HL-60 (cell line): Measurements from ENCODE around the gene DGKH.
"Not testable (repeated sequence)": the region's sequence is repeated elsewhere in the genome, so short reads cannot be mapped to it uniquely, and the experiment has no call there.

Experiments
- DNase-seq, 2 experiments: peaks; one replicate each; pipeline ENCODE4 v3.0.0-alpha.2; 2010 to 2020; ENCODE audit warnings: low read depth in 1 of 2, low spot score in 1 of 2
- H3K27ac ChIP-seq: fragments of 250-450 bp; sonication (Bioruptor Pico); replicated peaks from 2 replicates; pipeline ENCODE4 v1.5.1; 2020; ENCODE audit warnings: mild to moderate bottlenecking, moderate library complexity
- H3K27me3 ChIP-seq: fragments of 250-450 bp; sonication (Bioruptor Pico); 2 replicates; pipeline ENCODE4 v1.5.1; 2021; ENCODE audit warnings: mild to moderate bottlenecking, moderate library complexity; ENCODE audit not compliant: insufficient read depth, poor library complexity, severe bottlenecking
- H3K4me3 ChIP-seq: replicated peaks from 2 replicates; pipeline ENCODE4 v1.5.1; 2011; ENCODE audit warnings: mild to moderate bottlenecking, control low read depth, low read length; ENCODE audit not compliant: insufficient read depth
- GABPA ChIP-seq: IDR thresholded peaks from 2 replicates; pipeline ENCODE4 v1.6.1; 2012; ENCODE audit warnings: low read depth
- POLR2AphosphoS5 ChIP-seq: IDR thresholded peaks from 2 replicates; pipeline ENCODE4 v1.6.1; 2012; ENCODE audit warnings: low read depth
- SPI1 ChIP-seq: IDR thresholded peaks from 2 replicates; pipeline ENCODE4 v1.6.1; 2012; ENCODE audit warnings: low read depth, mild to moderate bottlenecking, borderline replicate concordance
- TF ChIP-seq, protein P1 (sequence below): IDR thresholded peaks from 2 replicates; pipeline ENCODE4 v1.6.1; 2012; ENCODE audit warnings: low read depth; ENCODE audit not compliant: insufficient replicate concordance
- TF ChIP-seq, protein P2 (sequence below): IDR thresholded peaks from one replicate; pipeline ENCODE4 v1.5.1; 2011; ENCODE audit warnings: low read length, control low read depth, inconsistent platforms; ENCODE audit not compliant: insufficient read depth

The DGKH gene

DNA sequence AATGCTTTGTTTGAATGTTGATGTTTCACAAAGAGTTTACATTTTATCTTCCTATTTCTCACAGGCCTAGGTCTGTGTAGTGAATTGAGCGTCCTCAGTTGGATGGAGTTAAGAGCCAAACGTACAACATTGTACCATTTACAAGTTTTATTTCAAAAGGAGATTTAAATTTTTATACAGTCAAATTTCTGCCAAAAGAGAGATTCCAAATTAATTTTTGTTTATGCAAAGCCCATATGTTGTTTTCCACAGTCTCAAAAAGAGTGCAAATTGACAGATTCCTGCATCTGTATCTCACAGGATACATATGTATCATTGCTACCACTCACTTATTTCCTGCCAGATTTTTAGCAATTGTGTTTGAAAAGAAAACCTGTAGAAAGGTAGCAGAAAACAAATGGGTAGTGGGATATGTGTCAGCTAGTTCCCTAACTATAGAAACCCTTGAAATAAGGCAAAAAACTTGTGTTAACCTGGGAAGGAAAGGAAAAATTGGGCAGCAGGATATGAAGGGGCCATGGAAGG, 46.1 kb downstream of the DGKH start:
- TF ChIP-seq, protein P1, sequence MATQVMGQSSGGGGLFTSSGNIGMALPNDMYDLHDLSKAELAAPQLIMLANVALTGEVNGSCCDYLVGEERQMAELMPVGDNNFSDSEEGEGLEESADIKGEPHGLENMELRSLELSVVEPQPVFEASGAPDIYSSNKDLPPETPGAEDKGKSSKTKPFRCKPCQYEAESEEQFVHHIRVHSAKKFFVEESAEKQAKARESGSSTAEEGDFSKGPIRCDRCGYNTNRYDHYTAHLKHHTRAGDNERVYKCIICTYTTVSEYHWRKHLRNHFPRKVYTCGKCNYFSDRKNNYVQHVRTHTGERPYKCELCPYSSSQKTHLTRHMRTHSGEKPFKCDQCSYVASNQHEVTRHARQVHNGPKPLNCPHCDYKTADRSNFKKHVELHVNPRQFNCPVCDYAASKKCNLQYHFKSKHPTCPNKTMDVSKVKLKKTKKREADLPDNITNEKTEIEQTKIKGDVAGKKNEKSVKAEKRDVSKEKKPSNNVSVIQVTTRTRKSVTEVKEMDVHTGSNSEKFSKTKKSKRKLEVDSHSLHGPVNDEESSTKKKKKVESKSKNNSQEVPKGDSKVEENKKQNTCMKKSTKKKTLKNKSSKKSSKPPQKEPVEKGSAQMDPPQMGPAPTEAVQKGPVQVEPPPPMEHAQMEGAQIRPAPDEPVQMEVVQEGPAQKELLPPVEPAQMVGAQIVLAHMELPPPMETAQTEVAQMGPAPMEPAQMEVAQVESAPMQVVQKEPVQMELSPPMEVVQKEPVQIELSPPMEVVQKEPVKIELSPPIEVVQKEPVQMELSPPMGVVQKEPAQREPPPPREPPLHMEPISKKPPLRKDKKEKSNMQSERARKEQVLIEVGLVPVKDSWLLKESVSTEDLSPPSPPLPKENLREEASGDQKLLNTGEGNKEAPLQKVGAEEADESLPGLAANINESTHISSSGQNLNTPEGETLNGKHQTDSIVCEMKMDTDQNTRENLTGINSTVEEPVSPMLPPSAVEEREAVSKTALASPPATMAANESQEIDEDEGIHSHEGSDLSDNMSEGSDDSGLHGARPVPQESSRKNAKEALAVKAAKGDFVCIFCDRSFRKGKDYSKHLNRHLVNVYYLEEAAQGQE = no peak
- TF ChIP-seq GABPA = no peak
- no peak for TF ChIP-seq SPI1
- no peak for TF ChIP-seq POLR2AphosphoS5
- TF ChIP-seq, protein P2, sequence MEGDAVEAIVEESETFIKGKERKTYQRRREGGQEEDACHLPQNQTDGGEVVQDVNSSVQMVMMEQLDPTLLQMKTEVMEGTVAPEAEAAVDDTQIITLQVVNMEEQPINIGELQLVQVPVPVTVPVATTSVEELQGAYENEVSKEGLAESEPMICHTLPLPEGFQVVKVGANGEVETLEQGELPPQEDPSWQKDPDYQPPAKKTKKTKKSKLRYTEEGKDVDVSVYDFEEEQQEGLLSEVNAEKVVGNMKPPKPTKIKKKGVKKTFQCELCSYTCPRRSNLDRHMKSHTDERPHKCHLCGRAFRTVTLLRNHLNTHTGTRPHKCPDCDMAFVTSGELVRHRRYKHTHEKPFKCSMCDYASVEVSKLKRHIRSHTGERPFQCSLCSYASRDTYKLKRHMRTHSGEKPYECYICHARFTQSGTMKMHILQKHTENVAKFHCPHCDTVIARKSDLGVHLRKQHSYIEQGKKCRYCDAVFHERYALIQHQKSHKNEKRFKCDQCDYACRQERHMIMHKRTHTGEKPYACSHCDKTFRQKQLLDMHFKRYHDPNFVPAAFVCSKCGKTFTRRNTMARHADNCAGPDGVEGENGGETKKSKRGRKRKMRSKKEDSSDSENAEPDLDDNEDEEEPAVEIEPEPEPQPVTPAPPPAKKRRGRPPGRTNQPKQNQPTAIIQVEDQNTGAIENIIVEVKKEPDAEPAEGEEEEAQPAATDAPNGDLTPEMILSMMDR = no peak
- no peak overlapping the region for H3K27ac ChIP-seq
- H3K4me3 ChIP-seq = no peak overlapping the region
- no peaks in the 10 kb centered on the region for H3K27me3 ChIP-seq
- DNase-seq = no peak

DNA sequence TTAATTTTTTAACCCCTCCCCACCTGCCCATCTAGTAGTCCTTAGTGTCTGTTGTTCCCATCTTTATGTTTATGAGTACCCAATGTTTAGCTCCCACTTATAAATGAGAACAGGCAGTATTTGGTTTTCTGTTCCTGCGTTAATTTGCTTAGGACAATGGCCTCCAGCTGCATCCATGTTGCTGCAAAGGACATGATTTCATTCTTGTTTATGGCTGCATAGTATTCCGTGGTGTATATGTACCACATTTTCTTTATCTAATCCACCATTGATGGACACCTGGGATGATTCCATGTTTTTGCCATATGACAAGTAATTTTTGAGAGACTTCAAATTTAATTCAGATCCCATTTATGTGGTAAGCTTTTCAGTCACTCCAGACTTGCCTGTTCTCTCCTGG, 47.8 kb downstream of the DGKH start:
- DNase-seq, H3K27ac ChIP-seq, H3K27me3 ChIP-seq, H3K4me3 ChIP-seq: not testable (repeated sequence)

DNA sequence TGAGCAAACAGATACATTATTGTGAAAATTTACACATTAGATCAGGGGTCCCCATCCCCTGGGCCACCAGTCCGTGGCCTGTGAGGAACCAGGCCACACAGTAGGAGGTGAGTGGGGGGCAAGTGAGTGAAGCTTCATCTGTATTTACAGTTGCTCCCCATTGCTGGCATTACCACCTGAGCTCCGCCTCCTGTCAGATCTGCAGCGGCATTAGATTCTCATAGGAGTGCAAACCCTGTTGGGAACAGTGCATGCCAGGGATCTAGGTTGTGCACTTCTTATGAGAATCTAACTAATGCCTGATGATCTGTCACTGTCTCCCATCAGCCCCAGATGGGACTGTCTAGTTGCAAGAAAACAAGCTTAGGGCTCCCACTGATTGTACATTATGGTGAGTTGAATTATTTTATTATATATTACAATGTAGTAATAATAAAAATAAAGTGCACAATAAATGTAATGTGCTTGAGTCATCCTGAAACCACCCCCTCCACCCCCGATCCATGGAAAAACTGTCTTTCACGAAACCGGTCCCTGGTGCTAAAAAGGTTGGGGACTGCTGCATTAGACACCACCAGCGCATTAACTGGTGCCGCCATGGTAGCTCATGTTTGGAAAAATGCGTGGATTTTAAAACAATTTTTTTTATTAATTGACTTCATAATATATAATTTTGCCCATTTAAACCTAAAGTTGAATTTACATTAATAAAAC, 51.7 kb downstream of the DGKH start:
- H3K4me3 ChIP-seq = no peak overlapping the region
- no peak overlapping the region for H3K27ac ChIP-seq
- no peak for TF ChIP-seq SPI1
- TF ChIP-seq GABPA = no peak
- H3K27me3 ChIP-seq = no peaks in the 10 kb centered on the region
- no peak for DNase-seq

DNA sequence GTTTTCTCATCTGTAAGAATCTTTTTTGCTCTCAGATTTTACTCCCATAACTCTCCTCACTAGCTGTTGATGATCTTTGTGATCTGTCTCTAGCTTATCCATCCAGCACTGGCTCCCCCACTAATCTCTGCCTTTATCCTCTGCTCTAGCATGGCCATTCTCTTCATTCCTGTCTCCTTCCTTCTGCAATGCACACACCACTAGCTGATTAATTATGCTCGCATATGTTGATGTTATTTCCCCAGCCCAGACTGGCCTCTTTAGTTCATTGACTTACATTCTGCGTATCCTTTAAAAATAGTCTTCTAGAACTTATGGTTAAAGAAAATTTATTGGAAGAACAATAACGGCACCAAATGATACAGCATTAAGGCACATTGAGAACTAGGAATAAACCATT, 52.5 kb downstream of the DGKH start:
- no peak overlapping the region for H3K4me3 ChIP-seq
- TF ChIP-seq GABPA (no peak), POLR2AphosphoS5 (no peak), SPI1 (no peak)
- TF ChIP-seq, protein P1 = no peak
- TF ChIP-seq, protein P2 = no peak
- no peaks in the 10 kb centered on the region for H3K27me3 ChIP-seq
- DNase-seq = no peak
- H3K27ac ChIP-seq = no peak overlapping the region
